ENCODE results near the gene PPP1R12B. TPM values are rescaled to one million over a fixed set of nuclear protein-coding genes. Genes with fewer than 3 reads are reported as not detected.
"Not testable (repeated sequence)": the region's sequence is repeated elsewhere in the genome, so short reads cannot be mapped to it uniquely, and the experiment has no call there.

PPP1R12B gene
- total RNA-seq, 2 donors from 2014 or later: 18.2 to 33.0 TPM

GRCh38 chr1:202632241-202632640 lies 283.7 kb downstream of the PPP1R12B start:
- intact Hi-C loops (cut with DNase I): no loop called here
- Histone ChIP-seq H3K36me3 (replicated peaks in 1 of 2; ENCODE audit: insufficient read depth in 1 of 2, low read depth in 2 of 2) (no peaks in the 10 kb centered on the region), H3K4me1 (no peaks in the 10 kb centered on the region), H3K4me3 (no peak overlapping the region), H3K27ac (no peak overlapping the region), H3K27me3 (no peaks in the 10 kb centered on the region), H3K9me3 (no peaks in the 10 kb centered on the region)
- ATAC-seq (no peak), DNase-seq (no peak)
- TF ChIP-seq POLR2A (IDR thresholded peaks at IDR 0.05): no peak
- 68 to 76% methylated on average over 10 of the region's 10 CpGs for WGBS, 2 donors

GRCh38 chr1:202636171-202636570 lies 287.7 kb downstream of the PPP1R12B start:
- H3K9me3 ChIP-seq; H3K4me1 ChIP-seq; H3K27me3 ChIP-seq; intact Hi-C loops (cut with DNase I); H3K36me3 ChIP-seq (replicated peaks in 1 of 2; ENCODE audit: insufficient read depth in 1 of 2, low read depth in 2 of 2); H3K27ac ChIP-seq; H3K4me3 ChIP-seq; ATAC-seq; DNase-seq: not testable (repeated sequence)
- 55 to 58% methylated on average over 3 of the region's 3 CpGs for WGBS, 2 donors

GRCh38 chr1:202637321-202638018 lies 289.0 kb downstream of the PPP1R12B start:
- ATAC-seq; H3K27ac ChIP-seq; DNase-seq; intact Hi-C loops (cut with DNase I); H3K27me3 ChIP-seq; H3K36me3 ChIP-seq (replicated peaks in 1 of 2; ENCODE audit: insufficient read depth in 1 of 2, low read depth in 2 of 2); H3K9me3 ChIP-seq; H3K4me1 ChIP-seq; H3K4me3 ChIP-seq: not testable (repeated sequence)
- WGBS, 2 donors: 82 to 84% methylated on average over 13 to 16 of the region's 16 CpGs

GRCh38 chr1:202638019-202638700 lies 289.7 kb downstream of the PPP1R12B start:
- WGBS, 2 donors: 77 to 79% methylated on average over 7 of the region's 7 CpGs

GRCh38 chr1:202638701-202639305 lies 290.3 kb downstream of the PPP1R12B start:
- H3K36me3 ChIP-seq (replicated peaks in 1 of 2; ENCODE audit: insufficient read depth in 1 of 2, low read depth in 2 of 2); H3K27ac ChIP-seq; DNase-seq; intact Hi-C loops (cut with DNase I); H3K4me3 ChIP-seq; H3K9me3 ChIP-seq; ATAC-seq: not testable (repeated sequence)
- 66 to 68% methylated on average over 9 of the region's 9 CpGs for WGBS, 2 donors
- H3K4me1 ChIP-seq: peaks cover 15% of the 10 kb centered on the region
- peaks cover 0 to 18% of the 10 kb centered on the region in 2 donors for H3K27me3 ChIP-seq

More at GRCh38 chr1:202638019-202638700, 289.7 kb downstream of the PPP1R12B start:
- H3K27me3 ChIP-seq: peaks cover 0 to 12% of the 10 kb centered on the region in 2 donors
- H3K36me3 ChIP-seq (replicated peaks in 1 of 2; ENCODE audit: insufficient read depth in 1 of 2, low read depth in 2 of 2): no peaks in the 10 kb centered on the region
- DNase-seq: no peak
- no peak overlapping the region for H3K4me3 ChIP-seq
- peaks cover 10% of the 10 kb centered on the region for H3K4me1 ChIP-seq
- H3K27ac ChIP-seq: no peak overlapping the region
- TF ChIP-seq POLR2A (IDR thresholded peaks at IDR 0.05) (no peak), CTCF (IDR thresholded peaks at IDR 0.05) (no peak)
- intact Hi-C loops (cut with DNase I): no loop called here
- H3K9me3 ChIP-seq: no peaks in the 10 kb centered on the region
- ATAC-seq: no peak

GRCh38 chr1:202639500-202639899 lies 291.0 kb downstream of the PPP1R12B start:
- intact Hi-C loops (cut with DNase I): no loop called here
- no peaks in the 10 kb centered on the region for H3K9me3 ChIP-seq
- H3K4me1 ChIP-seq: peaks cover 20% of the 10 kb centered on the region
- TF ChIP-seq POLR2A (IDR thresholded peaks at IDR 0.05) (no peak), CTCF (IDR thresholded peaks at IDR 0.05) (no peak)
- ATAC-seq: no peak
- H3K27me3 ChIP-seq: peaks cover 0 to 25% of the 10 kb centered on the region in 2 donors
- 75 to 83% methylated on average over 9 of the region's 9 CpGs for WGBS, 2 donors
- H3K4me3 ChIP-seq: no peak overlapping the region
- no peaks in the 10 kb centered on the region for H3K36me3 ChIP-seq (replicated peaks in 1 of 2; ENCODE audit: insufficient read depth in 1 of 2, low read depth in 2 of 2)
- H3K27ac ChIP-seq: no peak overlapping the region
- DNase-seq: no peak

Measured in body of pancreas (tissue), 4 donors.